ENCODE data around the gene CNTNAP2.
"Not testable (repeated sequence)": the region's sequence is repeated elsewhere in the genome, so short reads cannot be mapped to it uniquely, and the experiment has no call there.

CNTNAP2 gene

DNA sequence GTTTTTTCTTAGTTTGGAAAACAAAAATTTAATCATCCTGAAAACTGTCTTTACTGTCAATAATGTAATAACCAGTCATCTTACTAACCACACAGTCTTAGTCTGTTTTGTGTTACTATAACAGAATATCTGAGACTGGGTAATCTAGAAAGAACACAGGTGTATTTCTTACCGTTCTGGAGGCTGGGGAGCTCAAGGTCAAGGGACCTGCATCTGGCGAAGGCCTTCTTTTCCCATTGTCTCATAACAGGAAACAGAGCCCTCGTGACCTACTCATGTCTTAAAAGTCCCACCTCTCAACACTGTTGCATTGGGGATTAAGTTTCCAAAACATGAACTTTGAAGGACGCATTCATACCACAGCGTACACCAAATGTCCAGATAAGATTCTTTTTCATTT lies 932.3 kb downstream of the CNTNAP2 start:
- no peak for DNase-seq

DNA sequence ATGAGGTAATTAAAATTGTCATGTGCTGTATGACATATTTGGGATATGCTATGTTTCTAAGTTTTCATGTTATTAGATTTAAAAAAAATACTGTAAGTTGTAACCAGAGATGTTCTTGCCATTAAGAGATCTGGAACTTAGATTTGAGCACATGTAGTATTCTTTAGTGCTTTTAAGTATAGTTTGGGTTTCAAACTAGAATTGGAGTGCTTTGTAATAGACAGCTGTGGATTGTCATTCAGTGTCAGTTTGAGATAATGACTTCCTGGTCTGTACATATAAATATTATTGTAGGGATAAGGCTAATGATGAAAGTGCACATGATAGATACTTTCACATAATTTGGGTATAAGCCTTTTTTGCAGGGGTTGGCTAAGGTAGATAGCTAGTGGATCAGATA lies 936.2 kb downstream of the CNTNAP2 start:
- DNase-seq: no peak

DNA sequence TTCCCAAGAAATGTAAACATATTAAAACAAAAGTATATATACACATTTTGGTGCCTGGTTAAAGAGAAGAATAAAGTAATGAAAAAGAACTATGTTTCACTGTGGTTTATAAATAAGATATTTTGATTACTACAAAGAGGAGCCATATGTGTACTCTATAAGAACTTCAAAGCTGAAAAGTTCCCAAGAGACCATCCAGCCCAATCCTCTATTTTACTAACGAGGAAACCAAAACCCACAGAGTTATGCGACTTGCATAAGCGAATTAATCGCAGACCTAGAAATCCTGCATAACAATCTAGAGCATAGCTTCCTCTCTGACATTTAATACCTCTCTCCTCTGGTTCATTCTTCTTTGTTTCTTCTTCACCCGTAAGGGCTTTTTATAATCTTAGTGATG lies 937.1 kb downstream of the CNTNAP2 start:
- DNase-seq: no peak

DNA sequence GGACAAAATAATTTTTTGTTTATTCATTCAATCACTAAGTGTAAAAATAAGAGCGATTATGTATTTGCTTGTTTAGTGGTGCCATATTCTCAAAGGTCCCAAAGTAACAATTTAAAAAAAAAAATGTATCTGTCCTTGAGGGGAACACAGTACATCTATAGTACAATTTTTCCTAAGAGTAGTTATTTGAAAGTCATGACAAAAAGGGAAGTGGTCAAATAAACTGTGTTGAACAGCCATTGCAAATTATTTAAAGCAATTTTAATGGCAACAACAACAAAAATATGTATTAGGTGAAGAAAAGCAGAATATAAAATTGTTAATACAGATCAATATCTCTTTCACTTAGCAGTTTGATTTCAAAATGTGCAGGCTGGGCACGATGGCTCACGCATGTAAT lies 943.5 kb downstream of the CNTNAP2 start:
- DNase-seq: no peak

DNA sequence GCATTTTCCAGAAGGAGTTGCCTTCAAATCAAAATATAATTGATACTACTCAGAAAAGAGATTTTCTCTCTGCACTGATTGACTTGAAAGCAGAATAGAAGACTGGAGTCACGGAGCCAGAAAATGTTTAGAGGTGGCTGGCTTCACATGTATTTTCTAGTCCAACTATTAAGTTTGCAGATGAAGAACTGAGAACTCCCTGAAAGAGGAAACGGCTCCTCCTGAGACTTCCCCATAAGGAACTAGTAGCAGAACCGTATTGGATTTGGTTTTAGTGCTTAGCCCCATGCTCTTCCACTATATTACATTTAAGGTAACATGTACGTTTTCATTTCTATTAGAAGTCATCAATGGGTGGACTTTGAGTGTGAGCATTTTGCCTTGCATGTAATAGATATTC lies 946.3 kb downstream of the CNTNAP2 start:
- no peak for DNase-seq

DNA sequence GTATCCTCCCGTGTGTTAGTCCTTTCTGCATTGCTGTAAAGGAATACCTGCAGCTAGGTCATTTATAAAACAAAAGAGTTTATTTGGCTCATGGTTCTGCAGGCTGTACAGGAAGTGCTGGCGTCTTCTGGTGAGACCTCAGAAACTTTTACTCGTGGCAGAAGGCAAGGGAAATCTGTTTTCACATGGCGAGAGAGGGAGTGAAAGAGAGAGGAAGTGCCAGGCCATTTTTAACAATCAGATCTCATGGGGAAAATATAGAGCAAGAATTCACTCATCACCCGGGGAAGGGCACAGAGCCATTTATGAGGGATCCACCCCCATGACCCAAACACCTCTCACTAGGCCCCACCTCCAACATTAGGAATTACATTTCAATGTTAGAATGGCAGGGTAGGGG lies 952.2 kb downstream of the CNTNAP2 start:
- no peak for DNase-seq

DNA sequence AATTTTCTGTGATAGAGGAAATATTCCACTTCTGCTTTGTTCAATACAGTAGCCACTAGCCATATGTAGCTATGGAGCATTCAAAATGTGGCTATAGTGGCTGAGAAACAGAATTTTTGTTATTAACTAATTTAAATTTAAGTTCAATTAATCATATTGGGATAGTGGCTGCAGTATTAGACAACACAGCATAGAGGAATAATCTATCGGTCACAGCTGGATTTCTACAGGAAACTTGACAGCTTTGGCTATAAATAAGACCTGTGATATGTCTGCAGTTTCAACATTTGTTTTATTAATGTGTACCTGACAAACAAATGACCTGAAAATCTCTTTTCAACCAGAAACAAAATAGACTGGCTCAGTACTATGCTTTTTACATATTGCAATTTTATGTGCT lies 953.2 kb downstream of the CNTNAP2 start:
- DNase-seq: no peak

DNA sequence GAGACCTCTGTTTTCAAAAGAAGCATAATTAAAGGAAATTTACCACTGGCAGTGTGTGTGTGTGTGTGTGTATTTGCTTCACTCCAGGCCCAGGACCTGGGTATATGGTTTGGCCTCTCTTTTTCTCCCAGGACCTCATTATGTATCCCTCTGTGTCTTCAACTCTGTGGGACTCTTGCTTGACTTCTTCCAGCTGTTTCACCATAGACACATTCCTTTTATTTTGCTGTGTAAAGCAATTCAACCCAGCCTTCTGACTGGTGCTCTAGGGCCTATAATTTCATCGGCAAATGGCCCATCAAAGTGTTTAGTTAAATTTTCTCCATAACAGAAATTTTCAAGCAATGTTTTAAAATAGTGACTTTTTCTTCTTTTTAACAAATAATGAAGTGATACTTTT lies 954.3 kb downstream of the CNTNAP2 start:
- no peak for DNase-seq

DNA sequence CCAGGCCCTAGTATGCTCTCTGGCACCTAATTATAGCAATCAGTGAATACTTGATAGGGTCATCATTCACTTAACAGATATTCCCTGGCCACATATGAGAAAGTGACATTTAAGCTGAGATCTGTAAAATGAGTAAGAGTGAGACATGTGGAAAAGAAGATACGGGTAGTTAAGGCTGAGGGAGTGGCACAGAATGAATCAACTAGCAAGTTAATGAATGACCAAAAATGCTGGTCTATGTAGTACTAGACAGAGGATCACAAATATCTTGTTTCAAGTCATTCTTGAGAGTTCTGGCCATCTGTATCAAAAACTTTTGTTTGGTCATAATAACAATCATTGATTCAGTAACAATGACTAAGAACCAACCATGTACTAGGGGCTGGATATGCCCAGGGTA lies 954.9 kb downstream of the CNTNAP2 start:
- no peak for DNase-seq

DNA sequence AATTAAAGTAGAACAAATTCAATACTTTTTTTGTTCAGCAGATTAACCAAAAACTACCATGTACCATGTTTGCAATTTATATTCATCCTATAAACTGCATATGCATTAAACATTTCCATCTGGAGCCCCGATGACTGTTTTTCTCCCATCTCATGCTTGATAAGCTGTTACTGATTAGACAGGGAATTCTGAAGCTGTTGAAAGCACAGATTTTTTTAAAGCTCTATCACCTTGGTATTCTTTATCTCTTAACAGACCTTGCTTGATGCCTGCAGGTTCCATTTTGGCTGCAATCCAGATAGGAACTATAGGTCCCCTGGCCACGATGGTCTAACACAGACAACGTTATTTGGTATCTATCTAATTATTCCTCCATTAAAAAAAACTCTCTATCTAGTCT lies 961.7 kb downstream of the CNTNAP2 start:
- no peak for DNase-seq

DNA sequence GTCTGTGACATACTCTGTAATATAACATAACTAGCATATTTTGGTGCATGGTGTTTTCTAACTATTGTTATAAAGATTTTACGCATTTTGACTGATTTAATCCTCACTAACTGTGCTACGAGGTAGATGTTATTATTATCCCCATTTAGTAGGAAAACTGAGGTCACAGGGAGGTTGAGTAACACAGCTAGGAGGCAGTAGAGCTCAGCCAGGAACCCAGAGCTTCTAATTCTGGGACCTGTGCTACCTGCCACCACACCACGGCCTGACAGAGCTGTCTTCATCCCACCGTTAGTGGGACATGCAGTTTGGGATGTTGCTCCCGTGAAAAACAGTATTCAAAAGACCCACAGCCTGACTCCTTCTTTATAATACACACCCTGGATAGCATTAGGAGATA lies 962.5 kb downstream of the CNTNAP2 start:
- DNase-seq: no peak

DNA sequence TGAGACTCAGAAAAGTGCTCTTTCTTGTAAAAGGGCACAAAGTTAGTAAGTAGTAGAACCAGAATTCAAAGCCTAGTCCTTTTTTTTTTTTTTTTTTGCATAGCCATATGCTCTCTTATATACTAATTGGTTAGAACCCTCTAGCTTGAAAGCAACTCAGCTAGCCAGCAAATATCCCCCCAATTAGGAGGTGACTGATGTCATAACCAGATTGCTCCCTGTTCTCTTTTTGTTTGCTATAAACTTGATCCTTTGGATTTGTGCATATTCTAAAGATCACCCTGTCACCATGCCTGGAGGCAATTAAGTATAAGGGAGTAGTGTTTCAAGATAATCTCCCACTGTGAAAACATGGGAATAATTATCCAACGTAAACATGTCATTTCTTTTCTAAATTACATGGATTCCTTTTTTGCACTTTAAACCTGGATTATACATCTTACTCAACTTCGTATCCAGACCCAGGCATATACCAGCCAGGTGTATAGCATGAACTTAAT lies 963.4 kb downstream of the CNTNAP2 start:
- DNase-seq: no peak

DNA sequence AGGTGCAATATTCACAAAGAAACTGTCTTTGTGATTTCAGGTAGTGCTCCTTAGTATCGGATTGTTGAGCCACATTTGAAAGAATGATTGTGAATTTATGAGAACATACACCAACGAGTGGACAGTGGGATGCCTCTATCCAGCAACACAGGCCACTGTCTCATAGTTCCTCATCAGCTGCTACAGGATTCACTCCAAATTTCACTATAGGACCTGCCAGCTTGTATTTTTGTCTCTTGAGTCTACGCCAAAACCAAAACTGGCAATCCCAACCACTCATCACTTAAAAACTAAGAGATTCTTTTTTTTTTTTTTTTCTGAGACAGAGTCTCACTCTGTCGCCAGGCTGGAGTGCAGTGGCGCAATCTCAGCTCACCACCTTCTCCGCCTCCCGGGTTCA lies 964.5 kb downstream of the CNTNAP2 start:
- DNase-seq: no peak

DNA sequence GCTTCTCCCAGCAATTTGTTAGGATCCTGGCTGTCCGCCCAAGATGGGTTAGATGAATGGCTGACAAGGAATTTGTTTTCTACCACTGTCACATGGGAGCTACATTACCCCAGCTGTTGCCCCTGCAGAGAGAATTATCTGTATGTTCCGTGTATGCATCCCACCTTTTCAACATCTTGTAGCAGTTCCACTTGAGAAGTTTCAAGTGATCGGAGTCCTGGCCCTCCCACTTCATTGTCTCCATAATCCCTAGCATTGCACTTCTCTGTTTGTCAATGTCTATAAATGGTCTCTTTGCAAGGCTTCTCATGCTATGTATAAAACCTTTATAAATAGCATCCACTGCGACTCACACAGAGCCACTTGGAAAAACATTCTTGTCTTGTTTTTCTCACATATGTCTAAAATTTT lies 972.5 kb downstream of the CNTNAP2 start:
- no peak for DNase-seq

DNA sequence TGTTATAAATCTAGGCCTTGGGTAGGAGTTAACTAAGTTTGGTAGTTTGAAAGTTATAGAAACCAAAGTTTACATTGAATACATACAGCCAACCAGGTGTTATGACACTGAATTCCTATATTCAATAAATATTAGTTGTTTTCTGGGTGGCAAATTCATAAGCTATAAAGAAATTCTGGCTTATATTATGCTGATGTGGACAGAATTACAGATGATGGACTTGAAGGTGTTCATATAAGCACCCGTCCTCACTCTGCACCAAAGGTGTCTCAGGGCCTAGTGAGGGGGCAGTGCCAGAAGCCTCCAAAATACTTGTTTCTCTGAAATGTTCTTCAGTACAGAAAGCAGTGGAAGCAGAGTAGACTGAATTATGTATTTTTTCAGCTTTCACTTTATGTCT lies 973.0 kb downstream of the CNTNAP2 start:
- no peak for DNase-seq

DNA sequence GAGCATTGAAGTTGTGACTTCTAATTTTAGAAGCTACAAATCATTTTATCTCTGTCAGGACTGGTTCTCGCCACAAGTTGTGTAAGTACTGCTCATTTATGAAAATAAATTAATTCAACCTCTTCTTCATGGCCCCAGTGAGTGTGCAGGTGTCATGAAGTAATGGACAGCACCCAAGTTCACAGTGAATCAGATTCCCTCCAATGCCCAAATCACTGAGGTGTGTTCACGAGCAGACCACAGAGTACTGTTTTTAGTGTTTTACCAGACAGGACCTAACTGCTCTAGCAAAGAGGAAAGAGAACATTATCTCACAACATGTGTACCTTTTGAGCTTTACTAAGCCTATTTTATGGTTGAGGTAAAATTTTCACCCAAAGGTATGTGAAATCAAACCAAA lies 980.0 kb downstream of the CNTNAP2 start:
- no peak for DNase-seq

DNA sequence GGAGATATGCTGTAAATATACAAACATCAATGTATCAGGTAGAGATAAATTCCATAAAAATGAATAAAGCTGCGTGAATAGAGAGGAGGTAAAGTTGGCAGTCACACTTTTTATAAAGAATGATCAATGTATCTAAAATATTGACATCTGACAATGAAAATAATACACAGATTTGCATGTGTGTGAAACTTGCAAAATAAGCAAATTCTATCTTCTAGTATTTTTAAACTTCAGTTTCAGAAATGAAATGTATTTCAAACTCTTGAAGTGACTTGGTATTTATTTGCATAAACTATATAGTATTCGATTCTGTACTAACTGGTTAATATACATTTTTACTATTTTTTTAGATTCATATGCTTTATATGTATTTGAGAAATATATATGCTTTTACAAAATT lies 986.6 kb downstream of the CNTNAP2 start:
- no peak for DNase-seq

DNA sequence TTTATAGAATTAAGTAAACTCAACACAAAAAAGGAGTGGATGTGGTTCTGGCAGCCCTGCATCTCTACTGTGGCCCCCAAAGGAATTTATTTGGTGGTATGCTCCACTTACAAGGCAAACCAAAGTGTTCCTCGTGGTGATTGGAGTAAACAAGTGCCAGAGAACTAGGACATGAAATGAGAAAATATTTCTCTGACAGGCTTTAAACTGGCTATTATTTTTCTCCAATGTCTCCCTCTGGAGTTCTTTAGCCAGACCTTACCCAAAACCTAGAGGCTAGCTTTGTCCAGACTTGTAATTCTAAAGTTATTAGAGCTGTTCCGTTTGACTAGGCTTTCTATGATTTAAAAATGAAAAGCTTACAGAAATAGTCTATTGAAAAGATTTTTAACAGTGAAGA lies 990.1 kb downstream of the CNTNAP2 start:
- no peak for DNase-seq

DNA sequence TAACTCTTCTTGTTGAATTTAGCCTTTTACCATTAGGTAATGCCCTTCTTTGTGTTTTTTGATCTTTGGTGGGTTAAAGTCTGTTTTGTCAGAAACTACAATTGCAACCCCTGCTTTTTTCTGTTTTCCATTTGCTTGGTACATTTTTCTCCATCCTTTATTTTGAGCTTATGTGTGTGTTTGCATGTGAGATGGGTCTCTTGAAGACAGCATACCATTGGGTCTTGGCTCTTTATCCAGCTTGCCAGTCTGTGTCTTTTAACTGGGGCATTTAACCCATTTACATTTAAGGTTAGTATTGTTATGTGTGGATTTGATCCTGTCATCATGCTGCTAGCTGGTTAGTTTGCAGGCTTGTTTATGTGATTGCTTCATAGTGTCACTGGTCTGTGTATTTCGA lies 997.9 kb downstream of the CNTNAP2 start:
- DNase-seq: not testable (repeated sequence)

DNA sequence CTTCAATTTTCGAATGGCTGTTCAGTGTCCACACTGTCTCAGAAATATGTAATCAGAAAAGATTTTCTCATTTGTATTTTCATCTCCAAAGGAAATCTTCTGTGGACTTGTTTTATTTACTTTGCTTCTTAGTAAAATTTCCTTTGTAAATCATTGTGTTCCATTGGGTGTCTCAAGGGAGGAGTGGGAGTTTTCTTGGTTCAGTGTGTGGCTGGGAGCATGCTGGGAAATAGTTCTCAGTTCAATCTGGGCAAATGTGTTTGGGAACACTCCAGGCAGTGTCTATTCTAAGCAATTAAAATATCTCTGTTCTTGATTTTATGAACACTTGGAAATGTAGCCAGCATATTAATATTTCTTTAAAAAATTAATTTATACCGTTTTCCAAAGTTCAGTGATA lies 1019.8 kb downstream of the CNTNAP2 start:
- no peak for DNase-seq

DNA sequence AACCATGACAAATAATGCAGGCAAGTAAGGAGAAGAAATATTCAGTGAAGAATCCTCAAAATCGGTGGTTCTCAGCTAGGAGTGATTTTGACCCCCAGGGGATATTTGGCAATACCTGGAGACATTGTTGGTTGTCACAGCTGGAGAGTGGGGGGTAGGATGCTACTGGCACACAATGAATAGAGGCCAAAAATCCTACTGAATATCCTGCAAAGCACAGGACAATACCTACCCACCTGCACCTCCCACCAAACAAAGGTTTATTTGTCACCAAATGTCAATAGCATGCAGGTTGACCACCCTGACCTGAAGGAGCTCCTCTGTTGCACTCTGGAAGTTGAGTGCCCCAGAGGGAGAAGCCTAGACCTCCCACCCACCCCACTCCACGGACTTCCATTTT lies 1028.6 kb downstream of the CNTNAP2 start:
- DNase-seq: no peak

DNA sequence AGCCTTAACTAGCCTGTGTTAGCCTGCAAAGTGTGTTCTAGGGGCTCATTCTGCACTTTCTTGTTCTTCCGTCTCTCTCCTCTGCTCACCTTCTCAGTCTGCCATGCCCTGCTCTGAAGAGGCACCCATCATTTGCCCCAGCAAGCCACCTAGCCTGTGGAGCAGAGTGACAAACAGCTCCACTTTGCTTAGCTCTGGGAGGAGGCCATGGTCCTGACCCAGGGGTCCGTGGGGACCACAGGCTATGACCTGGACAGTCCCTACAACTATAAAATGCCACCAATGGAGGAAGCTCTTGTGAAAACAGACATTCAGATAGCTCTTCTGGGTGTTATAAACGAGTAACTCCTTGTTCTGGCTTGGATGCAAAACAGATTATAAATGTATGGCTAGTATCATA lies 1029.6 kb downstream of the CNTNAP2 start:
- no peak for DNase-seq

DNA sequence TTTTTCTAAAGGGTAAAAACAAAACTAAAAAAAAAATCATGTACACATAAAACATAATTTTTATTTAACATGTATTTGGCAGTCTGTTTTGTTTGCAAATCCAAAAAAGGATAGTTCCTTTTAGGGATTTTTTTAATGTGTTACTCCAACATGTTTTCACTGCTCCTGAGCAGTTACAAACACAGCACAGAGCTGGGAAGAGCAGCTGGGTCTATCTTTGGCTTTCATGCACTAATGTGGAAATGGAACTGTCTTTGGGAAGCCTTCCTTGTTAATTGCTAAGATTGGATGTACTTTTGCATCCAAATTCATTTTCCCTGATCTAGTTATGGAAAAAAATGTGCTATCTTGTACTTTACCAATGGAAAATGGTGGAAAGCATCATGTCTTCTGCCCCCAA lies 1035.1 kb downstream of the CNTNAP2 start:
- DNase-seq: no peak

DNA sequence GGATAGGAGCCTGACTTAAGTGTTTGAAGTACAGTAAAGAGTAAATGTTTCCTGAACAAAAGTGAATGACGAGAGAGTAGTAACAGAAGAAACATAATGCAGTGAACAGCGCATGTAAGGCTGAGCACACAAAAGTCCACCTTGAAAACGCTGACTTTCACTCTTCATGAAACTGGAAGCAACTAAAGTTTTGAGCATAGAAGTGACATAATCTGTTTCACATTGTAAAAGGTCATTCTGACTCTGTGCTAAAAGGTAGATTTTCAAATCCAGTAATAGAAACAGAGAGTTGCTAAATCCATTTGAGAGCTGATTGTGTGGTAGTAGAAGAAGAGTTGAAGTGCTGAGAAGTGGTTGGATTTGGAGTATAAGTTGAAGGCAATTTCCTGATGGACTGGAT lies 1037.0 kb downstream of the CNTNAP2 start:
- DNase-seq: no peak

DNA sequence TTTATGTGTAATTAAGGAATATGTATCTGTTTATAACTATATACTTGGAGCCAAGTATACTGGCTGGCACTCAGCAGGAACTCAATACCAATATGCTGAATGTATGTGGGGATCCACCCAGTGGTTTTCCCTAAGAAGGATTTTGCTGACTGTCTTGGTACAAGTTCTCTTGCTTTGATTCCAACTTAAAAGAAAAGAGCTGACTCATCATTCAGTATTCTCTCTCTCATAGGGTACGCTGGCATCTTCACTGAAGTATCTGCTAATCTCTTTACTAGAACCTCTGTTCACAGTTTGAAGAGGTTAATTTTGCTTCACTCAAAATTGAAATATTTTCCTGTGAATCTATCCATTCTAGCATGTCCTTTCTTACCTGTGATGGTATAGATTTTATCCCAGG lies 1044.8 kb downstream of the CNTNAP2 start:
- DNase-seq: no peak

DNA sequence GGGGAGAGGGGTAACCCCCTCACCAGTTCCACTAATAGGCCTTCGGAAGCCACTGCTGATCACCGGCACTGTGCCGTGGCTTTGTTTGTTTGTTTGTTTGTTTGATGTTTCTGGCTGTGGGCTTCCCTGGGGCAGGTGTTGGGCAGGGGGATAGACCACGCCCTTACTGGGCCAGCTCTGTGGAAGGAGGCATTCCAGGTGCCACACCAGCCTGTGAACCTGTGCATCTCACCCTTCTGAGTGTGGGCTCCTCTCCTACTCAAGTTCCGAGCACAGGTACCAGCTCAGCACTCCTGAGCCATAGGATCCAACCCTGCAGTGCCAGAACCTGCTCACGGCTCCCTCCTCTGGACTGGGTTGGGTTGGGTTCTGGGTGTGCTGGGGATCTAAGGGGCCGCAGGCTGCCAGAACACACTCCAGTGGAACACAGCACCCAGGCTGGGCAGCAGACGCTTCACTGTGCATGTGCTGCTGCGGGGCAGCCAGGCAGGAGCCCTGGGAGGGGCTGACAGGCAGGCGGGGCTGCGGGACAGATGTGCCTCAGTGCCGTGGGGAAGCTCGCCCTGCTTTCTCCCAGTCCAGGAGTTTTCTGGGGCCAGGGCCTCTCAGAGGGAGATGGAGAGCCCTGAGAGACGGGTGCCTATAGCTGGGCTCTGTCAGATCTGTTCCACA lies 1053.9 kb downstream of the CNTNAP2 start:
- DNase-seq: no peak
